GM19193 (cell line): ENCODE results near the gene PLCD1.

Source experiments
- POLR2A ChIP-seq: IDR thresholded peaks from 4 replicates; pipeline ENCODE4 v1.6.1; 2011; ENCODE audit not compliant: insufficient read depth, insufficient read length; ENCODE audit errors: extremely low read depth

The PLCD1 gene

DNA sequence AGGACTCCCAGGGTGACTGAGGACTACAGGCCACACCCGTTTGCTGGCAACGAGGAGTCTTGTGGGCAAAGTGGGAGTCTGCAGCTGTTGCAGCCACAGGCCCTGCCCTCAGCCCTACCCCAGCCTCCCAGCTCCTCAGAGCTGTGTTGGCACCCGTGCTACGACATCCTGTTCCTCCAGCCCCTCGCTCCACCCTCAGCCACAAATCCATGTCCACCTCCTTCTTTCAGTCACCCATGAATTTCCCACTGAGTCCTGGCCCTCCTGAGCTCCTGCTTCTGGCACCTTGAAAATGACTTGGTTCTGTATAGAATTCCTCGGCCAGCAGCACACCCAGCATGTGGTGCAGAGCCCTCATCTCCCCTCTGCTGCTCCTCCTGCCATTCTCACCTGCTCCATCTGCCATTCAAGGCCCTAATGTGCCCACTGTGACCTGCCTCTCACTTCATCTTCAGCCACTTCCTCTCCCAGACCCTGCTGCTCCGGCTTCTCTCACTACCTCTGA is 59.8 kb downstream of the PLCD1 start:
- no peak for TF ChIP-seq POLR2A

DNA sequence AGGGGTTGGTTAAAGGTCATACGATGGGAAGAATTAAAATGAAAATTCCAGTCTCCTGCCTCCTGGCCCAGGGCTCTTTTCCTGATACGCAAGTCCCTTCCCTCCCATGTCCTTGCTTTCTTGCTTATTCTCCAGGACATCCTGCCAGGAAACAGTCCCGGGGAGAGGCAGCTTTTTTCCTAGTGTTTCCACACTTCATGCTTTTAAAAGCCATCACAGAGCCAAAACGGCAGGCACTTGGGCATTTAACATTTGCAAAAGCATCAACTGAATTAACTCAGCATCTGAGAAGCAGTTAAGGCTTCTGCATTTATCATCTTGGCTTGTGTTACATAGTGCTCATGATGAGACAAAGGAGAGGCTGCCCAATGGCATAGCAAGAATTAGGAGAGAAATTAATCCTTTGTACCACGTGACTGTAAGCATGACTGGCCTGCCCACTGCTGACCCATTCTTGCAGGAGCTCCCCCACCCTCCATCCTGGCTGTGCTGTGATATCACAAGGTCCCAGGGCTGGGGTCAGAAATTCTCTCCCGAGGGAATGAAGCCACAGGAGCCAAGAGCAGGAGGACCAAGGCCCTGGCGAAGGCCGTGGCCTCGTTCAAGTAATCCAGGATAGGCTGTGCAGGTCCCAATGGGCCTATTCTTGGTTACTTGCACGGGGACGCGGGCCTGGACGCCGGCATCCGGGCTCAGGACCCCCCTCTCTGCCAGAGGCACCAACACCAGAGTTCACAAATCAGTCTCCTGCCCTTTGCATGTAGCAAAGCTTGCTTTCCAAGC is 60.4 kb downstream of the PLCD1 start:
- TF ChIP-seq POLR2A, result no peak

DNA sequence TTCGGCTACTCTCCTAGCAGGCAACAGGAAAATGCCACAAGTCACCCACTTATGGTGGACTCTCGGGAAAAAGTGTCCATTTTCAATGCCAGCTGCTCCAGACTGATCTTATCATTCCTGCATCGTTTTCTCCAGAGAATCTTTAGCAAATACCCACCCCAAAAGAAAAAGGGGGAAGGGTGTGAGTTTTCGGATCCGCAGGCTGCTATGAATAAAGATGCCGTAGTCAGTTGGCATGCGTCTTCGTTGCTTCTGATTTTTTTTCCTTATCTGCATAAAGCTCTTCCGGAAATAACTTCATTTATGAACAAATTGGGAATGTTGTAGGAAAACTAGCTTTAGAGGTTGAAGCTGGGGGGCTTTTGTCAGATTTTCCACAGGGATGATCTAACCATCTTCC is 61.2 kb downstream of the PLCD1 start:
- no peak for TF ChIP-seq POLR2A

GRCh38 chr3:37967260-37967881 is 62.1 kb downstream of the PLCD1 start:
- no peak for TF ChIP-seq POLR2A

GRCh38 chr3:37964716-37965115 is 64.7 kb downstream of the PLCD1 start:
- no peak for TF ChIP-seq POLR2A

GRCh38 chr3:37964146-37964545 is 65.3 kb downstream of the PLCD1 start:
- no peak for TF ChIP-seq POLR2A

- no peak for TF ChIP-seq POLR2A
Measured at GRCh38 chr3:37963635-37964034, 65.8 kb downstream of the PLCD1 start.

- no peak for TF ChIP-seq POLR2A
Measured at GRCh38 chr3:37963016-37963415, 66.4 kb downstream of the PLCD1 start.

DNA sequence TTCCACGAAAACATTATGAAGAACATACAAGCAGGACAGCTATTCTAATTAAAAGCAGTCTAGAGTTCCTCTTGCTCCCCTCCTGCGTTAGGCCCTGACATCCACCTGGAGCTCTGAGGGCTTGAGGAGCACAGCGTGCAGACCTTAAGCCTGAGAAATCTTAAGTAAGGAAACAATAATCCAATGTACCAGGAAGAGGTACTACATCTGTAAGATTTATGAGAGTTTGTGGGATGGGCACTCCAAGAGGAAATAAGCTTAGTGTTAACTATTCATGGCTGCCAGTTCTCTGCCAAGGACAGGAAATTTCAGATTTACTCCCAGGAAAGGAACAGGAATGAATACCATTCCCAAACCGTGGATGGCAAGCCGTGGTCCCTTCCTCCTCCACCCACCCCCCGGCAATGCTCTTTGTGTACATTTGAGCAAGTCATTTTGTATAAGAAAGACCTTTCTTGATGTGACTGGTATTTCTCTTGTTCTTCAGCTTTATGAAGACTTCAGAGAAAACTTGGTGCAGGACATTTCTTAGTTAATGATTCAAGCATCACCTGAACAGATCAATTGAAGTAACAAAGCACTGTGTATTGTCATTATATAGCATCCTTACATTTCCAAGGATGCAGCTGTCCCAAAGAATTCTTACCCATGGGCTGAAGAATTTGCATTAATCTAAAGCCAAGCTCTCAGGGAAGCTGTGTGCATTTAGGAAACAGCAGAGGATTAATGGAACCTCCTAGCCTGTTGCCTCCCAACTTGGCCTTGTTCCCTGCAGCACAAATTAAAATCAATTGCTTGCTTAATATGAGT is 67.6 kb downstream of the PLCD1 start:
- TF ChIP-seq POLR2A, result no peak

DNA sequence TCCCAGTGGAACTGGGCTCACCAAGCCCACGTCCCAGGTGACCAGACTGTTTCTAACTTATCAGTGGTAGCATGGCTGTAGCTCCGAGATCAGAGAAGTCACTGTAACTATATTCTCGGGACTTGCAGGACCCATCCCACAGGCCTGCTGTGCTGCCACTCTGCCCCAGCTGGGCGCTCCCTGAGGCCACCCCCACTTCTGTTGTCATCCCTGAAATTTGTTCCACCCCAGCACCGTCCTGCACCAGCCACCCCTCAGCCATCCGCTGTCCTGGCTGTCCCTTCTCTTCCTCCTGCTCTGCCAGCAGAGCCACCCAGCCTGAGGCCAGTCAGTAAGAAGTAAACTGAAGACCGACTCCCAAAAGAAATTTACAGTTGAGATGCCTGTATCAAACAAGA is 71.9 kb downstream of the PLCD1 start:
- TF ChIP-seq POLR2A, result no peak
